Measurements from ENCODE around the gene PAXX.
A peak's percentile ranks its signal among the peaks of the same experiment; 100 is the strongest.
"Not testable (repeated sequence)": the region's sequence is repeated elsewhere in the genome, so short reads cannot be mapped to it uniquely, and the experiment has no call there.

The PAXX gene

DNA sequence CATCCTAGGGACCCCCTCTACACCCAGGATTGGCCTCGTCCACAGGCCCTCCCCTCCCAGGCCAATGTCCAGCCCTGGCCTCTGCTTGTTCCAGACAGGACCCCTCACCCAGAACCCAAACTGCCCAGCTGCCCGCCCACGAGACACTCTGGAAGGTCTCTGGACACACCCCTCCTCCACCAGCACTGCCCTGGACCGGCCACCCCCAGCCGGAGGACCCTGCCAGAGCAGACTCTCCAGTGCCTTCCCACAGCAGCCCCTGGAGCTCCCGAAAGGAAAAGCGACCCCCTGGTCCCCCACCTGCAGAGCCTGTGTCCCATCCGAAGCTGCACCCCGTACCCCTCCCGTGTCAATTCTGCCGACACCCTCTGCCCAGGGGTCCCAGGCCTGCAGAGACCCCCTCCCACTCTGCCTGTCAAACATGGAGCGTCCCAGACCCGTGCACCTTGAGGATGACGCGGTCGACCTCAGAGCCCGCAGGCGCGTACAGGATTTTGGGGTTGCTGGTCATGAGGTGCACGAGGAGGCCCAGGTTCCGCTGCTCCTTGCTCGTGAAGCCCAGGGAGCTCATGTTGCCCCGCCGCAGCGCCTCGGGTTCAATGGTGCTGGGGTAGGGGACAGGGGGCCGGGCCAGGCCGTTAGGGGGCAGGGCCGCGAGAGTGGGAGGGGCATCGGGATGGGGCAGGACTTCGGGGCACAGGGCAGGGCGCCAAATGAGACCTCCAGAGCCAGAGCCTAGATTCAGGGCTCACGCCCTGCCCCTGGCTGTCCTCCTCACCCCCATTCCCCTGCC, 27.9 kb downstream of the PAXX start:
- no peak for DNase-seq

DNA sequence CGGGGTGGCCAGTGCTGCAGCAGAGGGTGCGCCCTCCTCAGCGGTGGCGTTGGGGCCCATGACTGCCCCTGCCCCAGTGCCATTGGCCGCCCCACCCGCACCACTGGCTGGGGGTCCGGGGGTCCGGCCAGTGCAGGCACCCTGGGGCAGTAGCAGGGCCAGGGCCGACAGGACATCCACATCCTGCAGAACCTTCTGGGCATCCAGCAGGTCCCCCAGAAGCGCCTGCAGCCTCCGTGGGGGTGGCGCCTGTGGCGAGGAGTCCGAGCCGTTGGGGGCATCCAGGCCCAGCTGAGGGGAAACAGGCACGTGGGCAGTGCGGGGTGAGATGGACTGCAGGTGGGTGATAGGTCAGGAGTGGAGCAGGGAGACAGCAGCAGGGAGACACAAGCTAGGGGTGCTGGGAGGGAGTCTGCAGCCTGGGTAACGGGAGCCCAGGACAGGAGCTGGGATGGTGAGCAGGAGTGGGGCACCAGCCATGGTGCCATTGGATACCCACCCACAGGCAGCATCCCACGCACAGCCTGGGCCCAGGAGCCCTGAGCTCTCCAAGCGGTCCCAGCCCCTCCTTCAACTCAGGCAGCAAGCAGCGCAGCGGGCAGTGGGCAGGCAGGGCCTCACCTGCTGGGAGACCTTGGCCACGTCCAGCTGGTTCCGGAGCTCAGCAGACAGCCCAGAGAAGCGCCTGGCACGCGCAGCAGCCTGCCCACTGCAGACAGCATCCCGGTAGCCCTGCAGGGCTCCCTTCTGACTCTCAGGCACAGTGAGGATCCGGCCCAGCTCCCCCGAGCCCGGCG, 28.7 kb downstream of the PAXX start:
- DNase-seq = no peak

DNA sequence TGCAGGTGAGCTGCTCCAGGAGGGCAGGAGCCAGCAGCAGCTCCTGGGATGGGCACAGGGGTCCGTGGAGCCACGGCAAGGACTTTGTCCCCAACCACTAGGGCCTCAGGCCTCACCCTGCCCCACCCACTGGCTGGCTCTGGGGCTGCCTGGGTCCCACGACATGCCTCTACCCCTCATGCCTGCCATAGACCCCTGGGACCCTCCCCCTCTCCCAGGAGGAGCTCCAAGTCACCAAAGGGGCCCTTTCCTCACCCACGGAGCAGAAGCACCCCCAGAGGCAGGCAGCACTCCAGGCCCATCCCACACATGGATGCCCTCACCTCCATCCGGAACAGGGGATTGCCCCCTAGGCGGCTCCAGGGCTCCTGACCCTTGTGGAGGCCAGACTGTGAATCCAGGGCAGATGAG, 29.4 kb downstream of the PAXX start:
- DNase-seq = no peak

- peak; percentile 88 for DNase-seq
Measured at GRCh38 chr9:137021979-137022661, 29.9 kb downstream of the PAXX start.

- no peak for DNase-seq
Measured at GRCh38 chr9:137022662-137023008, 30.4 kb downstream of the PAXX start.

- DNase-seq = no peak
Measured at GRCh38 chr9:137023157-137023556, 30.9 kb downstream of the PAXX start.

- DNase-seq = no peak
Measured at GRCh38 chr9:137023583-137023991, 31.4 kb downstream of the PAXX start.

- DNase-seq = no peak
Measured at GRCh38 chr9:137025517-137025966, 33.3 kb downstream of the PAXX start.

- DNase-seq = no peak
Measured at GRCh38 chr9:137026384-137026783, 34.2 kb downstream of the PAXX start.

DNA sequence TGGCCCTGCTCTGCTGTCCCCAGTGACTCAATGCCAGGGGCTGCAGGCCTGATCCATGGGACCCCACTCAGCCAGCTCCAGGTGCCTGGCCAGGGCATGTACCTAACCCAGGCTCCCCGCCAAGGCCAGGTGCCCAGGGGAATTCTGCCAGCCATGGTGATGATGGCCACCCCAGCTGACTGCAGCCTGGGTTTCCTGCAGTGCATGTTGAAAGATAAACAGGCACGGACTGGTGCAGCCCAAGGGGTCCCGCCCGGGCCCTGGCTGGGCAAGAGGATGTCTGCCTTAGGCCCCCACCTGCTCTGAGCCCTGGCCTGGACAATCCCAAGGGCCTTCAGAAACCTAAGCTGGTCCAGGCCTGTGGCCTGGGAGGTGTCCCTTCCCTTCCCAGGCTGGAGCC, 34.6 kb downstream of the PAXX start:
- DNase-seq = no peak

- DNase-seq = no peak
Measured at GRCh38 chr9:137027369-137028262, 35.4 kb downstream of the PAXX start, which contains the start of gene ABCA2. ABCA2 (minus strand) TSS chr9:137028237; CDS start chr9:137028140, 97 bp downstream.

DNA sequence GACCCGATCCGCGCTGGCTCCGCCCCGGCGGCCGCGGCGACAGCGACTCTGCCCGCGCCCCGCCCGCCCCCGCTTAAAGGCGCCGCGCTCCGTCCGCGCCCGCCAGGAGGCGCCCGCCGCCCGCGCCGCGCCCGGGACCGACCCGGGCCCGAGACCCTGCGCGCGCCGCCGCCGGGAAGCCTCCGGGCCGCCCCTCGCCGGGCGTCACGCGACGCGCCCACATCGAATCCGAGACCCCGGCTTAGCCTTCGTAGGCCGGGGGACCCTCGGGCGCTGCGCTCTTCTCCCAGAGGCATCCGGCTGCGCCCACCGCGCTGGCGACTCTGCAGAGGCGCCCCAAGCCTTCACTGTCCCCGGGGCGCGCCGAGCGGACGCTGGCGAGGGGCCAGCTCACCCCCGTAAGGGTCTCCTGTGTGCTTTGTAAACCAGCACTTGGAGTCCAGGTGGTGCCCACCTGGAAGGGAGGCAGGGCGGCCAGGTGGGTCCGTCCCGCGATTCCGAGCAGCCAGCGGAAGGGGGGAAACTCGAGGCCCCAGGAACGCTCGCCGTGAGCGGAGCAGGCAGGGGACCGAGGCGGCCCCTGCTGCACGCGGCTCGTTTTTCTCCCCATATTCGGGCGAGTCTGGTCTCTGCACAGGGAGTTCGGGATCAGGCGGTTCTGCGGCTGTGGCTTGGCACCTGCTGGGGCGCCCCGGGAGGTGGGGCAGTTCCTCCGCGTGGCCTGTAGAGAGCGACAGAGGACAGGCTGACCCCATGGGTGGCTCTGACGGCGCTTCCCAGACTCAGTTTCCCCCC, 36.2 kb downstream of the PAXX start:
- peak; percentile 80 for DNase-seq

DNA sequence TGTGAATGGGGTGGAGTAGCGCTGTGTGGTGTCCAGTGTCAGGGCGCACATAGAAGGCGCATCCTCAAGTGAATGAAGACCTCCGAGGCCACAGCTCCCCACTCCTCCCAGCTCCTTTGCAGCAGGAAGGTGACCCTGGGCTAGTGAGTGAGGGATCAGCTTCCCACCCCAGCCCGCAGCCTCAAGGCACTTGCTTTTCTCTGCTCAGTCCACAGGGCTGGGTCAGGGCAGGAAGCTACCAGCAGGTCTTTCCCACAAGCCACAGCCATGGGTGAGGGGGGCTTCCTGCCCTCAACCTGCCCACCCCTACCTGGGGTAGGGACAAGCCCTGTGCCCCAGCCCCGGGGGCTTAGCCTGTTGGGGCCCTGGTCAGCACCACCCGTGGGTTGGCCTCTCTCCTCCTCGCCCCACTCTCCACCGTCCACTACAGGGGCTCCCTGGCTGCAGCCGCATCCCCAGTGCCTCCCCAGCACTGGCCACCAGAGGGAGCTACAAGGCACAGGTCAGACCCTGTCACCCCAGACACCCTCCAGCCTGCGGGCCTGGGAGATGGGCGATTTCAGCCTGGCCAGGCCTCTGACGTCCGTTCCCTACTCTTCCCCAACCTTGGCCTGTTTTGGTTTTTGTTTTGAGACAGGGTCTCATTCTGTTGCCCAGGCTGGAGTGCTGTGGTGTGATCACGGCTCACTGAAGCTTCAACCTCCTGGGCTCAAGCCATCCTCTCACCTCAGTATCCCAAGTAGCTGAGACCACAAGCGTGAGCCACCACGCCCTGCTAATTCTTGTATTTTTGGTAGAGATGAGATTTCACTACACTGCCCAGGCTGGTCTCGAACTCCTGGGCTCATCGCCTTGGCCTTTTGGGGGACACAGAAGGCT, 37.1 kb downstream of the PAXX start:
- DNase-seq = peak; percentile 85

DNA sequence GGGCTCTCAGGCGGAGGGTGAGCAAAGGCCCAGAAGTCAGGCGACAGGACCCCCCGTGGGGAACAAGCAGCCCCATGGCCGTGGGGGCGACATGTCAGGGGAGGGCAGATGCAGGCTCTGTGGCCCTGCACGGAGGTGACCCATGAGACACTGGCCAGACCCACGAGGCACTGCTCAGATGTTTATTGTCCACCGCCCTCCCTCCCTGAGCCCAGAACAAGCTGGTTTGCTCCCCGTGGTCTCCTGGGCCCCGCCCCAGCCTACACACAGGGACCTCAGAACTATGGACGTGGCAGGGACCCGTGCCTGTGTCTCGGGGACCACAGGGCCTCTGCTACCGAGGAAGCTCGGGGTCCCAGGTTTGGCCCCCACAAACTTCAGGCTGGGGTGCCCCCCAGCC, 37.8 kb downstream of the PAXX start:
- no peak for DNase-seq

GRCh38 chr9:137030538-137031527, 38.6 kb downstream of the PAXX start:
- peak; percentile 68 for DNase-seq

DNA sequence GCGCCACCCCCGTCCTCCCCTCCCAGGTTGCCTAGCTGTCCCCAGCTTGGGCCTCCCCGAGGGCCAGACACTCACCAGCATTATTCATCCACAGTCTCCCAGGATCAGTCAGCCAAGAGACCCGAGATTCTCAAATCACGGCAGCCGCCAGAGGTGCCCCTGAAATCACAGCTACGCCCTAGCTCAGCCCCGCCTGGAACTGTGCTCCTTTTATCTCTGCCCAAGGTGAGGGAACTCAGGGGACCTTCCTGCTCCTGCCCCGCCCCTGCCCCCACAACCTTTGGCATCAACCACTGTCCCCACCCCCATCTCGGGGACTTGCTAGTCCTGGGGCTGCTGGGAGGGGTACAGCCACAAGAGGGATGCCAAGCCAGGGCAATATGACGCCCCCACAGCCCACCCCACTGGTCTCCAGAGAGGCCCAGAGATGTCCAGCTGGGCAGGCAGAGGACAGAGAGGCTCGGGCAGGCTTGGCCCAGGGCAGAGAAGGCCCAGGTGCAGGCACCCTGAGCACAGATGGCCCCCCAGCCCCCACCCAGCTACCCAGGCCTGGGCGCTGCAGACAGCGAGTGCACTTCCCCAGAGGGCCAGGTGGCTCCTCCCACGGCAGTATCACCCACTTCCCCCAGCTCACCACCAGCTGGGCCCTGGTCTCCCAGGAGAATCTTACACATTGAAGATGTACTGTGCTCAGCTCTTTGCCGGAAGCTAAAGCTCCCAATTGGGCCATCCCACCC, 39.9 kb downstream of the PAXX start, which contains the start of gene FUT7:
TSS of gene FUT7 (minus strand) at position 185 of the 737 bp plus-strand sequence. CDS start at position 88, 97 bp downstream.
- peak; percentile 45 for DNase-seq

DNA sequence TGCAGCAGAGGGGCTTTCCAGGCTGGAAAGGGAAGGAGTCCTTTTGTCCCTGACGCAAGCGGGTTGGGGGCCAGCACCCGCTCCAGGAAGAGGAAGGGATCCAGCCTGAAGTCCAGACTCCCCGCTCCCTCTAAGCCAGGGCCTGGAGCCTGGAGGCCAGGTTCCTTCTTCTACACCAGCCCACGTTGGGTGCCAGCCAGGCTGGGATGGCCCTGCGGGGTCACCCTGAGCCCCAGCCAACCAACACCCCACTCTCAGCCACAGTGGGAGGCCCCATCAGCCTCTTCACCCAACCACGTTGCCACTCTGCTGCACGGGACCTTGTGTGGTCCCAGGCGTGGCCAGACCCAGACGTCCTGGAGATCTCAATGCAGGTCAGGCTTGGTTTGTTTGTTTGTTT, 40.6 kb downstream of the PAXX start:
- DNase-seq = no peak

- not testable (repeated sequence) for DNase-seq
Measured at GRCh38 chr9:137033481-137033880, 41.3 kb downstream of the PAXX start.
